Progenitor cell of endocrine pancreas (in vitro differentiated cells): Measurements from ENCODE around the gene BCKDK. TPM values are rescaled to one million over a fixed set of nuclear protein-coding genes. Genes with fewer than 3 reads are reported as not detected.

Experiments used
- DNase-seq: peaks from one replicate; pipeline ENCODE4 v3.0.0; 2021; ENCODE audit warnings: low spot score; ENCODE audit not compliant: unreplicated experiment
- H3K27ac Mint-ChIP-seq: 2 replicates; pipeline ENCODE4 v1.8.0; 2021; ENCODE audit warnings: mild to moderate bottlenecking, moderate library complexity, mixed read lengths
- H3K27me3 Mint-ChIP-seq: 2 replicates; pipeline ENCODE4 v1.8.0; 2021; ENCODE audit warnings: mixed read lengths
- H3K36me3 Mint-ChIP-seq: 2 replicates; pipeline ENCODE4 v1.8.0; 2022; ENCODE audit warnings: mixed read lengths; ENCODE audit not compliant: insufficient read depth
- H3K4me1 Mint-ChIP-seq: 2 replicates; pipeline ENCODE4 v1.8.0; 2021; ENCODE audit warnings: low read depth, mixed read lengths
- H3K4me3 Mint-ChIP-seq: 2 replicates; pipeline ENCODE4 v1.8.0; 2021; ENCODE audit warnings: low read depth, mild to moderate bottlenecking, moderate library complexity, mixed read lengths
- H3K9me3 Mint-ChIP-seq: 2 replicates; pipeline ENCODE4 v1.8.0; 2021; ENCODE audit warnings: low read depth, mixed read lengths
- total RNA-seq: library from RNA; stranded (reverse); gene quantifications from 2 replicates; pipeline ENCODE4 v1.2.1, GENCODE V29; 2021
- TF ChIP-seq, protein P1 (sequence below): fragments of 200-600 bp; sonication (generic); IDR thresholded peaks from one replicate; pipeline ENCODE4 v1.5.0; 2021; ENCODE audit warnings: antibody characterized with exemption, mild to moderate bottlenecking; ENCODE audit not compliant: unreplicated experiment

Gene BCKDK
- total RNA-seq, 1 donor from 2014 or later = 41.7 TPM

DNA sequence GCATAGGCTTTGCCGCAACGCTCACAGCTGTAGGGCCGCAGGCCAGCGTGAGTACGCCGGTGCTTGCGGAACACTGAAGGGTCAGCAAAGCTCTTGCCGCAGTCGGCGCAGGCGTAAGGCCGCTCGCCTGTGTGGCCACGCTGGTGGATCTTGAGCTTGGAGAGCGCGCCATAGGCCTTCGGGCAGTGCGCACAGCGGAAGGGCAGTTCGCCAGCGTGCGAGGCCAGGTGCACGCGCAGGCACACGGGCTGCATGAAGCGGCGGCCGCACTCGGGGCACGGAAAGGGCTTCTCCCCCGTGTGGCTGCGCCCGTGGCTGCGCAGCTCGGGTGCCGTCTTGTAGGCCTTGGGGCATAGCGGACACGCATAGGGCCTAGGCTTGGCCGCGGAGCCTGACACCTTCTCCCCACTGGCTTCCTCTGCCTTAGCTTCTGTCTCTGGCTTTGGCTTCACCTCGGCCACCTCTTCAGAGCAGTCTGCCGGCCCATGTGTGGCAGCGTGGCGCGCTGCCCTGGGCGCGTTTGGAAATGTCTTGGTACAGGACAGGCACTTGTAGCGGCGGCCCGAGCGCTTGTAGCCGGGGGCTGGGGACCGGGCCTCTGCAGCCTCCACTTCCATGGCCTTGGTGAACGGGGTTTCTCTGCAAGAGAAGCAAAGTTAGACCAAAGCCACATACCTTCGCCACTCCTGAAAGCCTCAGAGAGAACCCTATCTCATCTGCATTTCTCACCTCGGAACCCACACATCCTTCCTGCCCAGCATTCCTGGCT is 44.2 kb upstream of the BCKDK start:
- no peaks in the 10 kb centered on the region for H3K27me3 Mint-ChIP-seq
- peak overlapping the region; percentile 52 for H3K27ac Mint-ChIP-seq
- no peaks in the 10 kb centered on the region for H3K9me3 Mint-ChIP-seq
- H3K36me3 Mint-ChIP-seq = peaks cover 9% of the 10 kb centered on the region
- no peak overlapping the region for H3K4me3 Mint-ChIP-seq
- H3K4me1 Mint-ChIP-seq = no peaks in the 10 kb centered on the region
- DNase-seq = no peak
- TF ChIP-seq, protein P1, sequence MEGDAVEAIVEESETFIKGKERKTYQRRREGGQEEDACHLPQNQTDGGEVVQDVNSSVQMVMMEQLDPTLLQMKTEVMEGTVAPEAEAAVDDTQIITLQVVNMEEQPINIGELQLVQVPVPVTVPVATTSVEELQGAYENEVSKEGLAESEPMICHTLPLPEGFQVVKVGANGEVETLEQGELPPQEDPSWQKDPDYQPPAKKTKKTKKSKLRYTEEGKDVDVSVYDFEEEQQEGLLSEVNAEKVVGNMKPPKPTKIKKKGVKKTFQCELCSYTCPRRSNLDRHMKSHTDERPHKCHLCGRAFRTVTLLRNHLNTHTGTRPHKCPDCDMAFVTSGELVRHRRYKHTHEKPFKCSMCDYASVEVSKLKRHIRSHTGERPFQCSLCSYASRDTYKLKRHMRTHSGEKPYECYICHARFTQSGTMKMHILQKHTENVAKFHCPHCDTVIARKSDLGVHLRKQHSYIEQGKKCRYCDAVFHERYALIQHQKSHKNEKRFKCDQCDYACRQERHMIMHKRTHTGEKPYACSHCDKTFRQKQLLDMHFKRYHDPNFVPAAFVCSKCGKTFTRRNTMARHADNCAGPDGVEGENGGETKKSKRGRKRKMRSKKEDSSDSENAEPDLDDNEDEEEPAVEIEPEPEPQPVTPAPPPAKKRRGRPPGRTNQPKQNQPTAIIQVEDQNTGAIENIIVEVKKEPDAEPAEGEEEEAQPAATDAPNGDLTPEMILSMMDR = no peak

GRCh38 chr16:31064882-31065461 is 43.2 kb upstream of the BCKDK start:
- DNase-seq = no peak
- peak overlapping the region; percentile 52 for H3K27ac Mint-ChIP-seq
- TF ChIP-seq, protein P1 = no peak
- no peaks in the 10 kb centered on the region for H3K4me1 Mint-ChIP-seq
- no peaks in the 10 kb centered on the region for H3K27me3 Mint-ChIP-seq
- H3K36me3 Mint-ChIP-seq = peaks cover 8% of the 10 kb centered on the region
- H3K9me3 Mint-ChIP-seq = no peaks in the 10 kb centered on the region
- H3K4me3 Mint-ChIP-seq = no peak overlapping the region

DNA sequence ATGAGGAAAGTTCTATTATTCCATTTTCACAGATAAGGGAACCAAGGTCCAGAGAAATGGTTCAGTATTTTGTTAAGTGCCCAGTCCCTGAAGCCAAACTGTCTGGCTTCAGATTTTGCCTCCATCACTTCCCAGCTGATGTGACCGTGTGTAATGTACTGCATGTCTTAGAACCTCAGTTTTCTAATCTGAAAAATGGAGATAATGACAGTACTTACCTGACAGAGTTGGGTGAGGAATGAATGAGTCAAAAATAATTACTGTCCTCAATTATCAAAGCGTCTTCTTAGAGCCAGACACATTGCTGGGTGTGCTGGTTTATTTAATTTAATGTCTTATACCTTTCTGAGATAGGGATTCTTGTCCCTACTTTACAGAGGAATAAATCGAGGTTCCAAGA is 40.8 kb upstream of the BCKDK start:
- no peaks in the 10 kb centered on the region for H3K9me3 Mint-ChIP-seq
- TF ChIP-seq, protein P1 = no peak
- H3K27ac Mint-ChIP-seq = no peak overlapping the region
- peaks cover 7% of the 10 kb centered on the region for H3K36me3 Mint-ChIP-seq
- H3K4me1 Mint-ChIP-seq = peaks cover 9% of the 10 kb centered on the region
- no peak for DNase-seq
- H3K4me3 Mint-ChIP-seq = no peak overlapping the region
- no peaks in the 10 kb centered on the region for H3K27me3 Mint-ChIP-seq

DNA sequence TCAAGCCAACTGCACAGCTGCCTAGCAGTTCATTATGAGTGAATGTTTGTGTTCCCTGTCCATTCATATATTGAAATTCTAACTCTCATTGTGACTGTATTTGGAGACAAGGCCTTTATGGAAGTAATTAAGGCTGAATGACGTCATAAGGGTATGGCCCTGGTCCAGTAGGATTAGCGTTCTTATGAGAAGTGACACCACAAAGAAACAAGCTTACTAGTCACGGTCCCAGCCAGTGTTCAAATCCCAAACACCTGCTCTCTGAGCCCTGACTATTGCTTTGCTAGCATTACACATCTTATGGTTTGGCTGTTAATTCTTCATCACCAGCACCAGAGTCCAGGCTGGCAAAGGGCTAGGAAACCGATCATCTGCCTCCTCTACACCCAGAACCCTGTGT is 36.3 kb upstream of the BCKDK start:
- Mint-ChIP-seq H3K36me3 (no peaks in the 10 kb centered on the region), H3K4me3 (peak overlapping the region; percentile 99), H3K4me1 (peaks cover 19% of the 10 kb centered on the region), H3K27me3 (no peaks in the 10 kb centered on the region), H3K27ac (peak overlapping the region; percentile 99), H3K9me3 (no peaks in the 10 kb centered on the region)
- no peak for DNase-seq
- TF ChIP-seq, protein P1 = no peak

- TF ChIP-seq, protein P1 = no peak
- H3K36me3 Mint-ChIP-seq = peaks cover under 1% of the 10 kb centered on the region
- peak overlapping the region; percentile 99 for H3K4me3 Mint-ChIP-seq
- H3K9me3 Mint-ChIP-seq = no peaks in the 10 kb centered on the region
- peaks cover 19% of the 10 kb centered on the region for H3K4me1 Mint-ChIP-seq
- peak overlapping the region; percentile 99 for H3K27ac Mint-ChIP-seq
- H3K27me3 Mint-ChIP-seq = no peaks in the 10 kb centered on the region
- DNase-seq = no peak
These were observed 35.5 kb upstream of the BCKDK start for GRCh38 chr16:31072540-31073141.
